PC-3 (cell line): ENCODE measurements around the gene TXNDC11.

Experiments used
- EZH2 ChIP-seq: fragments of 300-600 bp; sonication (generic); IDR thresholded peaks from one replicate; pipeline ENCODE4 v1.6.1; 2017; ENCODE audit warnings: antibody characterized with exemption, mild to moderate bottlenecking, low read length; ENCODE audit not compliant: unreplicated experiment
- EZH2phosphoT487 ChIP-seq: fragments of 300-600 bp; sonication (generic); IDR thresholded peaks from 2 replicates; pipeline ENCODE4 v1.6.1; 2018; ENCODE audit warnings: mild to moderate bottlenecking, antibody characterized with exemption, low read length, borderline replicate concordance
- TF ChIP-seq, protein P1 (sequence below): fragments of 300-600 bp; sonication (generic); conservative IDR thresholded peaks from 2 replicates; pipeline ENCODE4 v1.5.1; 2017; ENCODE audit warnings: antibody characterized with exemption, low read depth, mild to moderate bottlenecking, low read length

DNA sequence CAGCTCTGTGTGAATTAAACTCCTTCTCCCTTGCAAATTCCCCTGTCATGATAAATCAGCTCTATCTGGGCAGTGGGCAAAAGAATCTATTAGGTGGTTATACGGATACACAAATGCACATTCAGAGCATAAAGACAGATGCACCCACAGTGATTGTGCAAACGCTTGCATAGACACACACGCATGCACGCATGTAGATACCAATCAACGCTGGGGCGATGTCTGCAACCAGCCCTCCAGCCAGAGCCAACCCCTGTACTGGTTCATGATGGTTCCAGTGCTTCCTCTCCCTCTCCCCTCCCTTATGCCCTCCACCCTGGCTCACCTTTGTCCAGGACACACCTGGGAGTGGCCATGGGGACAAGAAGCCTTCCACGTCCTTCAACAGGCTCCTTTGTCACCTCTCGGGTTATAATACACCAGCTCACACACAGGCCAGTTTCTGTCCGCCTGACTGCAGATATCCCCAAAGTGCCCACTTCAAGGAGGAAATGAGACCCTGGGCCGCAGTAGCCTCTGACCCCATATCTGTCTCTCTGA is 107.5 kb downstream of the TXNDC11 start:
- TF ChIP-seq, protein P1, sequence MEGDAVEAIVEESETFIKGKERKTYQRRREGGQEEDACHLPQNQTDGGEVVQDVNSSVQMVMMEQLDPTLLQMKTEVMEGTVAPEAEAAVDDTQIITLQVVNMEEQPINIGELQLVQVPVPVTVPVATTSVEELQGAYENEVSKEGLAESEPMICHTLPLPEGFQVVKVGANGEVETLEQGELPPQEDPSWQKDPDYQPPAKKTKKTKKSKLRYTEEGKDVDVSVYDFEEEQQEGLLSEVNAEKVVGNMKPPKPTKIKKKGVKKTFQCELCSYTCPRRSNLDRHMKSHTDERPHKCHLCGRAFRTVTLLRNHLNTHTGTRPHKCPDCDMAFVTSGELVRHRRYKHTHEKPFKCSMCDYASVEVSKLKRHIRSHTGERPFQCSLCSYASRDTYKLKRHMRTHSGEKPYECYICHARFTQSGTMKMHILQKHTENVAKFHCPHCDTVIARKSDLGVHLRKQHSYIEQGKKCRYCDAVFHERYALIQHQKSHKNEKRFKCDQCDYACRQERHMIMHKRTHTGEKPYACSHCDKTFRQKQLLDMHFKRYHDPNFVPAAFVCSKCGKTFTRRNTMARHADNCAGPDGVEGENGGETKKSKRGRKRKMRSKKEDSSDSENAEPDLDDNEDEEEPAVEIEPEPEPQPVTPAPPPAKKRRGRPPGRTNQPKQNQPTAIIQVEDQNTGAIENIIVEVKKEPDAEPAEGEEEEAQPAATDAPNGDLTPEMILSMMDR: no peak
- TF ChIP-seq EZH2phosphoT487 (no peak), EZH2 (no peak)
